ENCODE measurements around the gene UCHL3. TPM values are rescaled to one million over a fixed set of nuclear protein-coding genes. Genes with fewer than 3 reads are reported as not detected.

UCHL3 gene
- total RNA-seq, 1 experiment from 2014 or later: 50.0 TPM

DNA sequence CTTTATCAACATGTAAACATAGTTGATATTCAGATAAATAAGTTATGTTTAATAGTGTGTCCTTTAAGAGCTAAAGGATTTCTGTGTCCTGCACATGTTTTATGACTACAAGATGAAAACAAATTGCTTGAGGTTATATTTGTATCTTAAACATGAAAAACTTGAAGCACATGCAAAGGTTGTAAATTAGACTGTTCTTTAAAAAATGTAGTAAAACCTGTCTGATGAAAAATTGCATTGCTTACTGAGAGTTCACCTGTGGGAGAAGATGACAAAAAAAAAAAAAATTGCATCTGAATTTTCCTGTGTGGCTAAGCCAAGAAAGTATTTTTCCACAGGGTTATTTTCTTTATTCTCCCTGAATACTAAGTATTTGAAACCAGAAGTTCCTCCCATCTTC lies 60.9 kb downstream of the UCHL3 start:
- intact Hi-C loops (cut with micrococcal nuclease): no loop called here
- BruUV-seq (replicated peaks): no TSS peak
- Histone ChIP-seq H4K20me1 (ENCODE audit: low read length) (no peaks in the 10 kb centered on the region), H3K4me1 (ENCODE audit: insufficient read depth, low read length) (peaks cover 12% of the 10 kb centered on the region; the same call in 1 of the 2 replicates), H3K4me2 (ENCODE audit: low read length) (no peak overlapping the region), H3F3A (ENCODE audit: low read length, unreplicated experiment) (no peaks in the 10 kb centered on the region), H3K4me3 (ENCODE audit: low read length) (no peak overlapping the region), H3K9me3 (ENCODE audit: low read length) (no peaks in the 10 kb centered on the region), H3K79me2 (ENCODE audit: low read length) (no peaks in the 10 kb centered on the region), H3K9ac (ENCODE audit: low read length) (no peak overlapping the region), H3K27ac (ENCODE audit: low read length) (no peak overlapping the region), H3K36me3 (ENCODE audit: low read depth, low read length) (no peaks in the 10 kb centered on the region; the same call in none of the 2 replicates), H3K9me2 (replicated peaks; ENCODE audit: low read length) (no peaks in the 10 kb centered on the region), H2AFZ (ENCODE audit: low read length) (no peak overlapping the region), H3K27me3 (ENCODE audit: low read length) (no peaks in the 10 kb centered on the region)
- peak; percentile 54 for DNase-seq
- TF ChIP-seq EZH2 (IDR thresholded peaks at IDR 0.05; ENCODE audit: low read length, unreplicated experiment) (no peak), EZH2phosphoT487 (IDR thresholded peaks at IDR 0.05; ENCODE audit: borderline replicate concordance, low read length) (no peak)
- TF ChIP-seq, protein P1, sequence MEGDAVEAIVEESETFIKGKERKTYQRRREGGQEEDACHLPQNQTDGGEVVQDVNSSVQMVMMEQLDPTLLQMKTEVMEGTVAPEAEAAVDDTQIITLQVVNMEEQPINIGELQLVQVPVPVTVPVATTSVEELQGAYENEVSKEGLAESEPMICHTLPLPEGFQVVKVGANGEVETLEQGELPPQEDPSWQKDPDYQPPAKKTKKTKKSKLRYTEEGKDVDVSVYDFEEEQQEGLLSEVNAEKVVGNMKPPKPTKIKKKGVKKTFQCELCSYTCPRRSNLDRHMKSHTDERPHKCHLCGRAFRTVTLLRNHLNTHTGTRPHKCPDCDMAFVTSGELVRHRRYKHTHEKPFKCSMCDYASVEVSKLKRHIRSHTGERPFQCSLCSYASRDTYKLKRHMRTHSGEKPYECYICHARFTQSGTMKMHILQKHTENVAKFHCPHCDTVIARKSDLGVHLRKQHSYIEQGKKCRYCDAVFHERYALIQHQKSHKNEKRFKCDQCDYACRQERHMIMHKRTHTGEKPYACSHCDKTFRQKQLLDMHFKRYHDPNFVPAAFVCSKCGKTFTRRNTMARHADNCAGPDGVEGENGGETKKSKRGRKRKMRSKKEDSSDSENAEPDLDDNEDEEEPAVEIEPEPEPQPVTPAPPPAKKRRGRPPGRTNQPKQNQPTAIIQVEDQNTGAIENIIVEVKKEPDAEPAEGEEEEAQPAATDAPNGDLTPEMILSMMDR (conservative IDR thresholded peaks at IDR 0.05; ENCODE audit: low read depth, low read length): no peak
- ChIA-PET POLR2A (ENCODE audit: unreplicated experiment) (no interaction called here), CTCF (no interaction called here)
- peak; percentile 27; the same call in 1 of the 2 replicates for ATAC-seq

GRCh38 chr13:75612354-75612753 lies 62.8 kb downstream of the UCHL3 start:
- Histone ChIP-seq H3K9me2 (replicated peaks; ENCODE audit: low read length) (no peaks in the 10 kb centered on the region), H3K4me1 (ENCODE audit: insufficient read depth, low read length) (peaks cover 7% of the 10 kb centered on the region; the same call in 1 of the 2 replicates), H4K20me1 (ENCODE audit: low read length) (no peaks in the 10 kb centered on the region), H3K4me2 (ENCODE audit: low read length) (no peak overlapping the region), H3K36me3 (ENCODE audit: low read depth, low read length) (no peaks in the 10 kb centered on the region; the same call in 1 of the 2 replicates), H3K9me3 (ENCODE audit: low read length) (no peaks in the 10 kb centered on the region), H3K27ac (ENCODE audit: low read length) (no peak overlapping the region), H3K4me3 (ENCODE audit: low read length) (no peak overlapping the region), H3K79me2 (ENCODE audit: low read length) (no peaks in the 10 kb centered on the region), H3F3A (ENCODE audit: low read length, unreplicated experiment) (no peaks in the 10 kb centered on the region), H3K9ac (ENCODE audit: low read length) (no peak overlapping the region), H2AFZ (ENCODE audit: low read length) (no peak overlapping the region), H3K27me3 (ENCODE audit: low read length) (no peaks in the 10 kb centered on the region)
- TF ChIP-seq EZH2phosphoT487 (IDR thresholded peaks at IDR 0.05; ENCODE audit: borderline replicate concordance, low read length): no peak
- no peak for TF ChIP-seq EZH2 (IDR thresholded peaks at IDR 0.05; ENCODE audit: low read length, unreplicated experiment)
- TF ChIP-seq, protein P1 (conservative IDR thresholded peaks at IDR 0.05; ENCODE audit: low read depth, low read length): no peak
- DNase-seq (no peak), ATAC-seq (no peak)
- CTCF ChIA-PET: no interaction called here
- POLR2A ChIA-PET (ENCODE audit: unreplicated experiment): no interaction called here
- intact Hi-C loops (cut with micrococcal nuclease): no loop called here
- BruUV-seq (replicated peaks): no TSS peak

GRCh38 chr13:75617230-75617629 lies 67.6 kb downstream of the UCHL3 start:
- H4K20me1 ChIP-seq (ENCODE audit: low read length): no peaks in the 10 kb centered on the region
- no peaks in the 10 kb centered on the region for H3K36me3 ChIP-seq (ENCODE audit: low read depth, low read length)
- H3K9ac ChIP-seq (ENCODE audit: low read length): no peak overlapping the region
- no peak for ATAC-seq
- no peak overlapping the region for H3K4me3 ChIP-seq (ENCODE audit: low read length)
- TF ChIP-seq, protein P1 (conservative IDR thresholded peaks at IDR 0.05; ENCODE audit: low read depth, low read length): no peak
- BruUV-seq (replicated peaks): no TSS peak
- no peak for DNase-seq
- CTCF ChIA-PET: no interaction called here
- no peaks in the 10 kb centered on the region for H3K9me2 ChIP-seq (replicated peaks; ENCODE audit: low read length)
- intact Hi-C loops (cut with micrococcal nuclease): no loop called here
- H3K4me2 ChIP-seq (ENCODE audit: low read length): no peak overlapping the region
- POLR2A ChIA-PET (ENCODE audit: unreplicated experiment): no interaction called here
- peaks cover 10% of the 10 kb centered on the region for H3K4me1 ChIP-seq (ENCODE audit: insufficient read depth, low read length)
- no peak overlapping the region for H2AFZ ChIP-seq (ENCODE audit: low read length)
- no peaks in the 10 kb centered on the region for H3K27me3 ChIP-seq (ENCODE audit: low read length)
- H3K9me3 ChIP-seq (ENCODE audit: low read length): no peaks in the 10 kb centered on the region
- H3K27ac ChIP-seq (ENCODE audit: low read length): no peak overlapping the region
- H3F3A ChIP-seq (ENCODE audit: low read length, unreplicated experiment): no peaks in the 10 kb centered on the region
- H3K79me2 ChIP-seq (ENCODE audit: low read length): no peaks in the 10 kb centered on the region

Data from PC-3 (cell line).